Spleen (tissue), 7 donors: ENCODE data around the gene ZNF862.

Experiments
- POLR2A ChIP-seq, 3 donors: fragments of 450-650 bp; IDR thresholded peaks; one replicate each; pipeline ENCODE4 v1.5.1; 2017; ENCODE audit warnings: antibody characterized with exemption in 3 of 3, mild to moderate bottlenecking in 1 of 3
- POLR2AphosphoS5 ChIP-seq, 3 donors: sonication (generic); formaldehyde crosslinking; IDR thresholded peaks; one replicate each; pipeline ENCODE4 v1.5.1; 2017; ENCODE audit warnings: antibody characterized with exemption in 3 of 3
- TF ChIP-seq, protein P1 (sequence below), 11 experiments: fragments of 200-600 bp in 7 of 11; fragments of 450-650 bp in 4 of 11; sonication (generic) in 4 of 11; IDR thresholded peaks in 8 of 11; conservative IDR thresholded peaks in 3 of 11; 1 replicate in 7 of 11; 2 replicates in 4 of 11; pipeline versions ENCODE4 v1.4.0 to v1.8.0; 2016 to 2021; ENCODE audit warnings: antibody characterized with exemption in 11 of 11, inconsistent platforms in 4 of 11, mild to moderate bottlenecking in 1 of 11
- donor health status: DM: no; HTN: no; CAD: no; lungs with moderate emphysema.
- donor health status: DM: no; HTN: no; CAD: no.
- donor health status: DM: no; HTN: no; CAD: no.

DNA sequence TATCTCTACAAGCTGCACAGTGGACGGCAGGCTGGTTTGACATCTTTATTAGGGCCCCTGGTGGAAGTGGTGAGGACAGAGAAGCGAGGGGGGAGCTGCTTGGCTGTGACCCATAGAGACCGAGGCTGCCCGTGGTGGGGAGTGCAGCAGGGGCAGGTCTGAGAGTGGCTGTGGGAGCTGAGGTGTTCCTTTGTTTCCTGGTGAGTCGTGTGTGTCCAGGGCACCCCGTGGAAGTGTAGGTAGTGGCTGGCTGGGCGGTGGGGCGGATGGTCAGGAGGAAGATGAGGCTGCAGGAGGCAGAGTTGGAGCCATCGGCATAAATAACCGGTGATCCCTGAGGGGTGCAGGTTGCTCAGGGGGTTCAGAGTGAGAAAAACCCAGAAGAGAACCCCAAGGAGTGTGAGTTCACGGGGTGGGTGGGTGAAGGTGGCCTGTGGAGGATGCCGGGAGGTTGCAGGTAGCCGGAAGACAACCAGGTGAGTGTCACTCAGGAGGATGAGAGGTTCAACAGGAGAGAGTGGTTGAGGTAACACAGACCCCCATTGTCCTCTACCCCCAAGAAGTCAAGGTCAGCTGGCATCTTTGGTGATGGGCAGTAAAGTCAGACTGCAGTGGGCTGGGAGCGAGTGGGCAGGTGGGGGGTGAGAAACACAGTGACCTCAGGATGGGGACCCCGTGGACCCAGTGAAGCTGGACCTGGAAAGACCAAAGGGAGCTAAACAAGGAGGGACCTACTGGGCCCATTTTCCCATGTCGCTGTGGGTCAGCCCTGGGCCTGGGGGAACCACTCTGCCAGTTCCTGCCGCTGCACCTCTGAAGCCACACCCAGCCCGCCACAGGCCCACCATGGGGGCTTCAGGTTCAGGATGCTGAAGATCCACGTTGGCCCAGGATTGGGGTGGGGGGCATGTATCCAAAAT lies 43.4 kb downstream of the ZNF862 start:
- TF ChIP-seq, protein P1, sequence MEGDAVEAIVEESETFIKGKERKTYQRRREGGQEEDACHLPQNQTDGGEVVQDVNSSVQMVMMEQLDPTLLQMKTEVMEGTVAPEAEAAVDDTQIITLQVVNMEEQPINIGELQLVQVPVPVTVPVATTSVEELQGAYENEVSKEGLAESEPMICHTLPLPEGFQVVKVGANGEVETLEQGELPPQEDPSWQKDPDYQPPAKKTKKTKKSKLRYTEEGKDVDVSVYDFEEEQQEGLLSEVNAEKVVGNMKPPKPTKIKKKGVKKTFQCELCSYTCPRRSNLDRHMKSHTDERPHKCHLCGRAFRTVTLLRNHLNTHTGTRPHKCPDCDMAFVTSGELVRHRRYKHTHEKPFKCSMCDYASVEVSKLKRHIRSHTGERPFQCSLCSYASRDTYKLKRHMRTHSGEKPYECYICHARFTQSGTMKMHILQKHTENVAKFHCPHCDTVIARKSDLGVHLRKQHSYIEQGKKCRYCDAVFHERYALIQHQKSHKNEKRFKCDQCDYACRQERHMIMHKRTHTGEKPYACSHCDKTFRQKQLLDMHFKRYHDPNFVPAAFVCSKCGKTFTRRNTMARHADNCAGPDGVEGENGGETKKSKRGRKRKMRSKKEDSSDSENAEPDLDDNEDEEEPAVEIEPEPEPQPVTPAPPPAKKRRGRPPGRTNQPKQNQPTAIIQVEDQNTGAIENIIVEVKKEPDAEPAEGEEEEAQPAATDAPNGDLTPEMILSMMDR (IDR thresholded peaks at IDR 0.05 in 8 of 11, conservative IDR thresholded peaks at IDR 0.05 in 3 of 11): no peak
- TF ChIP-seq POLR2A (IDR thresholded peaks at IDR 0.05): no peak
- no peak for TF ChIP-seq POLR2AphosphoS5 (IDR thresholded peaks at IDR 0.05)
